Keratinocyte (primary cell): ENCODE results near the gene INHBE.

Experiments used
- EZH2 ChIP-seq: IDR thresholded peaks from one replicate; pipeline ENCODE4 v1.6.1; 2012; ENCODE audit warnings: inconsistent platforms, mild to moderate bottlenecking, low read length, moderate library complexity
- TF ChIP-seq, protein P1 (sequence below), 3 experiments: IDR thresholded peaks in 1 of 3; conservative IDR thresholded peaks in 1 of 3; optimal IDR thresholded peaks in 1 of 3; 2 replicates in 2 of 3; 3 replicates in 1 of 3; pipeline versions ENCODE3 to v1.5.1; 2011; ENCODE audit warnings: low read length in 3 of 3, mild to moderate bottlenecking in 3 of 3, moderate library complexity in 2 of 3, control low read depth in 1 of 3, inconsistent platforms in 1 of 3; ENCODE audit not compliant: insufficient read depth in 2 of 3; ENCODE audit errors: extremely low read depth in 1 of 3

DNA sequence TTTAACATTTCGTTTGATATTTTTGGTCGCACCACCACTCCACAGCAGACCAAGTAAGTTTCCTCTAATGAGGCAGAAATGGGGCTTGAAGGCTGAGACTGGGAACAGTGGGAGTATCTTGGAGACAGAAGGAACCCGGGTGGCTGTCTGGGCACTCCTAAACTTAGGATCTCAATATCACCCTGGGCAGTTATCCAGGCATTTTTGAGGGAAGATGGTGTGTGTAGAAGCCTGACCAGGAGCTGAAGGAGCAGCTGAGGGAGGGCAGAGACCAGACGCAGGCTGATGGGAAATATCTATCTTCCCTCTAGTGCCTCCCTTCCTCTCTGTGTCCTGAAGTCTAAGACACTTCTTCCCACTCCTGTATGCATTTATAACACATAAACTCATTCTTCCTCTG, 43.5 kb downstream of the INHBE start:
- TF ChIP-seq EZH2 = no peak
- TF ChIP-seq, protein P1, sequence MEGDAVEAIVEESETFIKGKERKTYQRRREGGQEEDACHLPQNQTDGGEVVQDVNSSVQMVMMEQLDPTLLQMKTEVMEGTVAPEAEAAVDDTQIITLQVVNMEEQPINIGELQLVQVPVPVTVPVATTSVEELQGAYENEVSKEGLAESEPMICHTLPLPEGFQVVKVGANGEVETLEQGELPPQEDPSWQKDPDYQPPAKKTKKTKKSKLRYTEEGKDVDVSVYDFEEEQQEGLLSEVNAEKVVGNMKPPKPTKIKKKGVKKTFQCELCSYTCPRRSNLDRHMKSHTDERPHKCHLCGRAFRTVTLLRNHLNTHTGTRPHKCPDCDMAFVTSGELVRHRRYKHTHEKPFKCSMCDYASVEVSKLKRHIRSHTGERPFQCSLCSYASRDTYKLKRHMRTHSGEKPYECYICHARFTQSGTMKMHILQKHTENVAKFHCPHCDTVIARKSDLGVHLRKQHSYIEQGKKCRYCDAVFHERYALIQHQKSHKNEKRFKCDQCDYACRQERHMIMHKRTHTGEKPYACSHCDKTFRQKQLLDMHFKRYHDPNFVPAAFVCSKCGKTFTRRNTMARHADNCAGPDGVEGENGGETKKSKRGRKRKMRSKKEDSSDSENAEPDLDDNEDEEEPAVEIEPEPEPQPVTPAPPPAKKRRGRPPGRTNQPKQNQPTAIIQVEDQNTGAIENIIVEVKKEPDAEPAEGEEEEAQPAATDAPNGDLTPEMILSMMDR (optimal IDR thresholded peaks at IDR 0.05 in 1 of 3, IDR thresholded peaks at IDR 0.05 in 1 of 3, conservative IDR thresholded peaks at IDR 0.05 in 1 of 3; ENCODE audit: extremely low read depth in 1 of 3, insufficient read depth in 2 of 3, low read length in 3 of 3) = no peak
